HEK293 (cell line): ENCODE results near the gene NPHP4.

ENCODE experiments used
- CTCF ChIP-seq: fragments of 450-650 bp; formaldehyde crosslinking; IDR thresholded peaks from 2 replicates; pipeline ENCODE4 v1.5.1; 2016; ENCODE audit warnings: missing biosample characterization, missing genetic modification characterization
- HIC1 ChIP-seq: fragments of 450-650 bp; formaldehyde crosslinking; IDR thresholded peaks from 2 replicates; pipeline ENCODE4 v1.5.1; 2016; ENCODE audit warnings: missing biosample characterization, missing genetic modification characterization
- HOXC10 ChIP-seq: sonication (generic); formaldehyde crosslinking; IDR thresholded peaks from 2 replicates; pipeline ENCODE4 v1.8.1; 2023; ENCODE audit warnings: mild to moderate bottlenecking, missing genetic modification reagents
- KLF9 ChIP-seq: fragments of 450-650 bp; formaldehyde crosslinking; IDR thresholded peaks from 2 replicates; pipeline ENCODE4 v1.5.1; 2016; ENCODE audit warnings: missing biosample characterization, missing genetic modification characterization, low read depth
- PBX3 ChIP-seq: sonication (generic); formaldehyde crosslinking; IDR thresholded peaks from 2 replicates; pipeline ENCODE4 v1.8.1; 2022; ENCODE audit warnings: mild to moderate bottlenecking, moderate library complexity, missing genetic modification reagents
- REST ChIP-seq: fragments of 450-650 bp; formaldehyde crosslinking; IDR thresholded peaks from 2 replicates; pipeline ENCODE4 v1.5.1; 2016; ENCODE audit warnings: missing biosample characterization, missing genetic modification characterization
- SP2 ChIP-seq: fragments of 450-650 bp; formaldehyde crosslinking; IDR thresholded peaks from 2 replicates; pipeline ENCODE4 v1.5.1; 2016; ENCODE audit warnings: missing biosample characterization, missing genetic modification characterization
- YY1 ChIP-seq: fragments of 450-650 bp; formaldehyde crosslinking; IDR thresholded peaks from 2 replicates; pipeline ENCODE4 v1.5.1; 2018; ENCODE audit warnings: missing biosample characterization, missing genetic modification characterization
- ZBTB48 ChIP-seq: fragments of 450-650 bp; formaldehyde crosslinking; IDR thresholded peaks from 2 replicates; pipeline ENCODE4 v1.5.1; 2016; ENCODE audit warnings: missing biosample characterization, missing genetic modification characterization
- ZNF239 ChIP-seq: fragments of 450-650 bp; formaldehyde crosslinking; IDR thresholded peaks from 2 replicates; pipeline ENCODE4 v1.5.1; 2016; ENCODE audit warnings: missing biosample characterization, missing genetic modification characterization
- ZNF529 ChIP-seq: fragments of 450-650 bp; formaldehyde crosslinking; IDR thresholded peaks from 2 replicates; pipeline ENCODE4 v1.5.1; 2017; ENCODE audit warnings: missing genetic modification characterization, missing biosample characterization; ENCODE audit not compliant: insufficient replicate concordance
- ZNF785 ChIP-seq: fragments of 450-650 bp; formaldehyde crosslinking; IDR thresholded peaks from 2 replicates; pipeline ENCODE4 v1.5.1; 2016; ENCODE audit warnings: missing biosample characterization, missing genetic modification characterization

GRCh38 chr1:5965586-5966131 lies 26.6 kb downstream of the NPHP4 start:
- TF ChIP-seq ZNF785 (tag by site-specific recombination) (no peak), ZBTB48 (tag by site-specific recombination) (no peak), ZNF529 (tag by site-specific recombination) (no peak), CTCF (no peak), HIC1 (no peak), ZNF239 (tag by site-specific recombination) (no peak), HOXC10 (no peak), KLF9 (no peak), REST (tag by site-specific recombination) (no peak), PBX3 (CRISPR knock-in tag) (no peak), SP2 (no peak), YY1 (tag by site-specific recombination) (no peak)
